Adrenal gland (tissue), 12 donors: ENCODE results near the gene ARL8A. TPM values are rescaled to one million over a fixed set of nuclear protein-coding genes. Genes with fewer than 3 reads are reported as not detected.
A peak's percentile ranks its signal among the peaks of the same experiment; 100 is the strongest.
"Not testable (repeated sequence)": the region's sequence is repeated elsewhere in the genome, so short reads cannot be mapped to it uniquely, and the experiment has no call there.

Experiments
- DNase-seq, 7 donors: peaks; one replicate each; pipeline ENCODE4 v3.0.0-alpha.2; 2019 to 2020
- H3K27ac ChIP-seq, 5 donors: fragments of 200-600 bp; sonication (generic) in 4 of 5; 1 replicate in 3 of 5; 2 replicates in 2 of 5; pipeline versions ENCODE4 v1.5.1 to v1.8.0; 2016 to 2020; ENCODE audit warnings: mild to moderate bottlenecking in 1 of 5
- H3K27me3 ChIP-seq: fragments of 200-600 bp; 2 replicates; pipeline ENCODE4 v1.8.0; 2021
- H3K36me3 ChIP-seq, 2 donors: fragments of 200-600 bp; replicated peaks in 1 of 2; 1 replicate in 1 of 2; 2 replicates in 1 of 2; pipeline versions ENCODE4 v1.5.1 to v1.8.0; 2018 to 2022
- H3K4me1 ChIP-seq, 2 donors: fragments of 200-600 bp; replicated peaks in 1 of 2; 1 replicate in 1 of 2; 2 replicates in 1 of 2; pipeline versions ENCODE4 v1.5.1 to v1.8.0; 2018 to 2021
- H3K4me3 ChIP-seq, 4 donors: fragments of 200-600 bp; sonication (generic) in 3 of 4; one replicate each; pipeline ENCODE4 v1.5.1; 2016 to 2018
- H3K9me3 ChIP-seq, 3 donors: fragments of 200-600 bp; sonication (generic) in 1 of 3; replicated peaks in 1 of 3; 1 replicate in 2 of 3; 2 replicates in 1 of 3; pipeline versions ENCODE4 v1.5.1 to v1.8.0; 2016 to 2021
- POLR2A ChIP-seq, 2 donors: fragments of 450-650 bp; IDR thresholded peaks; one replicate each; pipeline ENCODE4 v1.6.1; 2017; ENCODE audit warnings: antibody characterized with exemption in 2 of 2, mild to moderate bottlenecking in 2 of 2, moderate library complexity in 1 of 2
- WGBS, 4 donors: extraction: QIAGEN DNeasy Blood & Tissue Kit in 2 of 4; methylation state at CpG; one replicate each; pipeline versions ENCODE4 v1.1.5 to v1.1.7; 2013 to 2017; 5-methylcytosine and 5-hydroxymethylcytosine counted together
- intact Hi-C, 2 donors: fragments of 100-400 bp; cut with DNase I; formaldehyde crosslinking; loops; one replicate each; pipeline versions ENCODE4 v1.14.1 to v1.15.0; 2022 to 2023
- polyA plus RNA-seq, 3 donors: library from polyadenylated mRNA; stranded (reverse); fragments of 200-250 nt in 2 of 3; fragments of 350-450 nt in 1 of 3; fragmentation: Illumina TruSeq in 1 of 3; extraction: RNeasy Lipid Tissue Mini Kit (QIAGEN cat#74804) in 1 of 3; gene quantifications; one replicate each; pipeline ENCODE4 v1.2.3, GENCODE V29; 2013 to 2014
- total RNA-seq, 9 donors: library from RNA; depleted of rRNA in 4 of 9; stranded (reverse); fragments of >200 nt in 4 of 9; fragments of 120-200 nt in 1 of 9; fragmentation: NEBNext Ultra II Directional in 1 of 9; extraction: Animal tissue kit (Norgen Biotek cat#: 25700) in 1 of 9; gene quantifications; one replicate each; pipeline versions ENCODE4 v1.1.0 to v1.2.4, GENCODE V29; 2013 to 2023
- TF ChIP-seq, protein P1 (sequence below), 6 experiments: fragments of 450-650 bp in 4 of 6; fragments of 200-600 bp in 2 of 6; sonication (generic) in 1 of 6; IDR thresholded peaks; 1 replicate in 5 of 6; 2 replicates in 1 of 6; pipeline versions ENCODE4 v1.5.1 to v1.8.0; 2016 to 2021; ENCODE audit warnings: antibody characterized with exemption in 6 of 6, mild to moderate bottlenecking in 2 of 6, moderate library complexity in 1 of 6
- donor health status: healthy with polysubstance abuse.
- donor health status: Bipolar disorder and iron deficiency.
- donor health status: DM: yes; HTN: yes; CAD: no.
- donor health status: DM: no; HTN: no; CAD: no.
- donor health status: DM: no; HTN: no; CAD: no.
- donor health status: DM: yes; HTN: yes; CAD: no.

The ARL8A gene
- total and polyA plus RNA-seq, 12 donors, result 26.4 to 115 (median 53.7) TPM

DNA sequence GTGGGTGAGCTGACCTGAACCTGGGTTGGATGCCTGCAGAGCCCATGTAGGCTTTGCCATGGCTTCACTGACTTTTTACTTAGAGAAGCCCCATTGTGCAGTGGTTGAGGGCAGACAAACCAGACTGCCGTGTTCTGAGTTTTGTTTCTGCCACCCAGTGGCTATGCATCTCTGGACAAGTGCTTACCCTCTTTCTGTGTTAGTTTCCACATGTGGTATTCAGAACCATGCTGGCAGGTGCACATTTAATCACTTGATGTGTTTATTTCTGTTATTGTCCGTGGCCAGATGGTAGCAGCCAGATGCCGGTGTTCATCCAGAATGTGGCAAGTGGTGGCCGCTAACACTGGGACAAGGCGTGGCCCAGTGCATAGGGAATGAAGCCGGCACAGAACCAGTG lies 26.2 kb upstream of the ARL8A start:
- TF ChIP-seq, protein P1, sequence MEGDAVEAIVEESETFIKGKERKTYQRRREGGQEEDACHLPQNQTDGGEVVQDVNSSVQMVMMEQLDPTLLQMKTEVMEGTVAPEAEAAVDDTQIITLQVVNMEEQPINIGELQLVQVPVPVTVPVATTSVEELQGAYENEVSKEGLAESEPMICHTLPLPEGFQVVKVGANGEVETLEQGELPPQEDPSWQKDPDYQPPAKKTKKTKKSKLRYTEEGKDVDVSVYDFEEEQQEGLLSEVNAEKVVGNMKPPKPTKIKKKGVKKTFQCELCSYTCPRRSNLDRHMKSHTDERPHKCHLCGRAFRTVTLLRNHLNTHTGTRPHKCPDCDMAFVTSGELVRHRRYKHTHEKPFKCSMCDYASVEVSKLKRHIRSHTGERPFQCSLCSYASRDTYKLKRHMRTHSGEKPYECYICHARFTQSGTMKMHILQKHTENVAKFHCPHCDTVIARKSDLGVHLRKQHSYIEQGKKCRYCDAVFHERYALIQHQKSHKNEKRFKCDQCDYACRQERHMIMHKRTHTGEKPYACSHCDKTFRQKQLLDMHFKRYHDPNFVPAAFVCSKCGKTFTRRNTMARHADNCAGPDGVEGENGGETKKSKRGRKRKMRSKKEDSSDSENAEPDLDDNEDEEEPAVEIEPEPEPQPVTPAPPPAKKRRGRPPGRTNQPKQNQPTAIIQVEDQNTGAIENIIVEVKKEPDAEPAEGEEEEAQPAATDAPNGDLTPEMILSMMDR (IDR thresholded peaks at IDR 0.05), result no peak
- no peak for TF ChIP-seq POLR2A (IDR thresholded peaks at IDR 0.05)
- no peaks in the 10 kb centered on the region for H3K4me1 ChIP-seq
- 89 to 95% (median 89%) methylated on average over 5 to 6 of the region's 6 CpGs for WGBS, 4 donors
- H3K4me3 ChIP-seq, result no peak overlapping the region
- no peaks in the 10 kb centered on the region for H3K36me3 ChIP-seq
- no peak for DNase-seq
- no peaks in the 10 kb centered on the region for H3K27me3 ChIP-seq
- no peak overlapping the region for H3K27ac ChIP-seq
- H3K9me3 ChIP-seq, result no peaks in the 10 kb centered on the region
- intact Hi-C loops, result no loop called here

DNA sequence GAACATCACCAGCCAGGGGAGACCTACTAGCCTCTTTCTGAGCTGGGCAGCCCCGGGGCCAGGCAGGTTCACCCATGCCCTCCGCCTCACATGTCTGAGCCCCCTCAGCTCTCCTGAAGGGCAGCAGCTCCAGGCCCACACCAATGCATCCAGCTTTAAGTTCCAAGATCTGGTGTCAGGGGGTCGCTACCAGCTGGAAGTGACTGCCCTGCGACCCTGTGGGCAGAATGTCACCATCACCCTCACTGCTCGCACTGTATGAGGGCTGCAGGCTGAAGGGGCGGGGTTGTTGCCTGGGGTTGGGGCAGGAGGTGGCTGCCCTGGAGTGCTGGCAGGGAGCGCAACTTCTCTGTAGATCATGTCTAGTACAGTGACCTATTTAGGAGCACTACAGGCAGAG lies 24.3 kb upstream of the ARL8A start:
- WGBS, 4 donors, result 77 to 100% (median 89%) methylated on average over 1 to 7 of the region's 7 CpGs
- no peaks in the 10 kb centered on the region for H3K4me1 ChIP-seq
- H3K9me3 ChIP-seq, result no peaks in the 10 kb centered on the region
- TF ChIP-seq, protein P1 (IDR thresholded peaks at IDR 0.05), result no peak
- TF ChIP-seq POLR2A (IDR thresholded peaks at IDR 0.05), result no peak
- intact Hi-C loops, result no loop called here
- DNase-seq, result no peak
- H3K27ac ChIP-seq, result no peak overlapping the region
- no peak overlapping the region for H3K4me3 ChIP-seq
- H3K27me3 ChIP-seq, result no peaks in the 10 kb centered on the region
- H3K36me3 ChIP-seq, result no peaks in the 10 kb centered on the region

DNA sequence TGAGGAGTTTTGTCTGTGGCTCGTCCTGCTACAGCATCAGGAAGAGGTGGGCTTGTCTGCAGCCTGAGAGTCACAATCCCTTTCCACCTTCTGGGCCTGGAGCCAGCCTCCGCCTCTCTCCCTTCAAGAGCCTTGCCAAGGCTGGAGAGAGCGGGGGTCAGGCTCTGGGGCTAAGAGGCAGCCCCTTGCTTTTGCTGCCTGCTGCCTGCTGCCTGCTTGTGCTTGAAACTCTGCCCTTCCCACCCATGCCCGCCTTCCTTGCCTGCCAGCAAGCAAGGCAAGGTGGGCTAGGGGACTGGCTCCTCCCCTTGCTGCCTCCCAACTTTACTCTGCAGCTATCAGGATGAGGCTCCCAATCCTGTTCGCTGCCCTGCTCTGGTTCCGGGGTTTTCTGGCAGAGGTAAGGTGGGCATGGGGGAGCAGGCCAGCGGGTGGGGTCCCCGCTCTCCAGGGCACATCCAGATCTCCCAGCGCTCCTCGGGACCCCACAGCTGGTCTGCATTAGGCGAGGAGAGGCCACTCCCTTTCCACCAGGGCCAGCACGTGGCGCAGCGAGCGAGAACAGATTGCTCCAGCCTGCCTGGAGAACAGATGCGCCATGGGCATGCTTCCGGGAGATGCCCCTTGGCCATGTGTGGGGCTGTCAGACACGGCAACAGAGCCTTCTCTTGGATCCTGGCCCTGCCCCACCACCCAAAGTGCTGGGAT lies 23.3 kb upstream of the ARL8A start:
- WGBS, 4 donors, result 60 to 75% (median 65%) methylated on average over 5 to 18 of the region's 18 CpGs
- Histone ChIP-seq H3K36me3 (no peaks in the 10 kb centered on the region), H3K27ac (no peak overlapping the region), H3K4me3 (no peak overlapping the region), H3K9me3 (no peaks in the 10 kb centered on the region), H3K4me1 (no peaks in the 10 kb centered on the region), H3K27me3 (no peaks in the 10 kb centered on the region)
- peak in 1 of 7 donors; percentile 24 for DNase-seq
- TF ChIP-seq, protein P1 (IDR thresholded peaks at IDR 0.05), result no peak
- no peak for TF ChIP-seq POLR2A (IDR thresholded peaks at IDR 0.05)
- intact Hi-C loops, result no loop called here

DNA sequence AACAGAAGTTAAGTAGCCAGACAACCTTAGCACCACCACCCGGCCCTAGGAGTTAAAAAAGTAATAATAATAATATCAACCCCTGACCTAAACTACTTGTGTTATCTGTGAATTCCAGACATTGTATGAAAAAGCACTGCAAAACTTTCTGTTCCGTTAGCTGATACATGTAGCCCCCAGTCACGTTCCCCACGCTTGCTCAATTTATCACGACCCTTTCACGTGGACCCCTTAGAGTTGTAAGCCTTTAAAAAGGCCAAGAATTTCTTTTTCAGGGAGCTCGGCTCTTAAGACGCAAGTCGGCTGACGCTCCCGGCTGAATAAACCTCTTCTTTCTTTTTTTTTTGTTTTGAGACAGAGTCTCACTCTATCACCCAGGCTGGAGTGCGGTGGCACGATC lies 22.5 kb upstream of the ARL8A start:
- intact Hi-C loops, result not testable (repeated sequence)

More for the DNA sequence above, 22.5 kb upstream of the ARL8A start:
- DNase-seq, H3K27ac ChIP-seq, H3K4me1 ChIP-seq, H3K4me3 ChIP-seq, H3K27me3 ChIP-seq, H3K36me3 ChIP-seq, H3K9me3 ChIP-seq: not testable (repeated sequence)
- WGBS, 4 donors, result 73 to 83% (median 75%) methylated on average over 13 of the region's 13 CpGs
